H7 (cell line): ENCODE measurements around the gene DNAJC15. TPM values are rescaled to one million over a fixed set of nuclear protein-coding genes. Genes with fewer than 3 reads are reported as not detected.

ENCODE experiments used
- DNase-seq: peaks from one replicate; pipeline ENCODE4 v3.0.0; 2012
- H3K27me3 ChIP-seq: 2 replicates; pipeline ENCODE4 v1.6.0; 2011; ENCODE audit warnings: mild to moderate bottlenecking, low read length; ENCODE audit not compliant: control insufficient read depth, insufficient read depth
- H3K36me3 ChIP-seq: replicated peaks from 2 replicates; pipeline ENCODE4 v1.5.1; 2011; ENCODE audit warnings: low read length; ENCODE audit not compliant: control insufficient read depth, insufficient read depth
- H3K4me3 ChIP-seq: 2 replicates; pipeline ENCODE4 v1.5.1; 2011; ENCODE audit warnings: low read depth, mild to moderate bottlenecking, control low read depth, low read length, moderate library complexity; ENCODE audit not compliant: insufficient read depth
- total RNA-seq: library from RNA; depleted of rRNA; stranded (reverse); fragments of >200 nt; shearing (Covaris generic); gene quantifications from 2 replicates; pipeline ENCODE4 v1.2.3, GENCODE V29; 2014

The DNAJC15 gene
- total RNA-seq, 1 experiment from 2014 or later = 0.45 TPM

DNA sequence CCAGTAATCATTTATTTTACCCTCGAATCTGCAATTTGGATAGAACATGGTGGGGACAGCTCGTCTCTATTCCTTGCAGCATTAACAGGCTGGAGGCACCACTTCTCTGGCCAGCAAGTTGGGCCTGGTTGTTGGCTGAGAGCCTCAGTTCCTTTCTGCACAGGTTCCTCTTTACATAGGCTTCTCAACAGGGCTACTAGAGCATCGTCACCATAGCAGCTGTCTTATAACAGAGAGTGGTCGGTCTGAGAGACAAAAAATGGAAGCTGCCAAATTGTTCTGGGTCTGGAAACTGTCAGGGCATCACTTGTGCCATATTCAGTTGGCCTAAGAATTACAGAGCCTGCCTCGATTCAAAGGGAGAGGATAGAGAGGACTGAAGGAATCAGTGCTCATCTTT lies 86.7 kb downstream of the DNAJC15 start:
- DNase-seq = no peak
- no peaks in the 10 kb centered on the region for H3K36me3 ChIP-seq
- H3K4me3 ChIP-seq = no peak overlapping the region
- no peaks in the 10 kb centered on the region for H3K27me3 ChIP-seq

DNA sequence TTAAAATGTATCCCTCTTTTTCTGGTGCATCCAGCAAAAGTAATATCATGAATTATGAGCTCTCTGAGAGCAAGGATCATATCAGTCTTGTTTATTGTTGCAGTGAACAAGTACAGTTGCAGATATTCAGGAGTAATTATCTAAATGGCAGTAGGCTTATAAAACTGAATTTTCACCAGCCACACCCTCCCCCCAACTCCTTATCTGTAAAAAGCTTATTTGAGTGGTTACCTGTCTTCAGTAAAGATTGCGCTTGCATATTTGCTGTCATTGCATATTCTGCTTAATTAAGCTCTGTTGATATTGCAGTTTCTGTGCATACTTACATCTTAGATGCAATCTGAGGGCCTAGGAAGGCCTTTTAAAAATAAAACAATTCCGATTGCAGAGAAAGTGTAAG lies 87.3 kb downstream of the DNAJC15 start:
- no peak for DNase-seq
- no peaks in the 10 kb centered on the region for H3K27me3 ChIP-seq
- H3K36me3 ChIP-seq = no peaks in the 10 kb centered on the region
- H3K4me3 ChIP-seq = no peak overlapping the region

DNA sequence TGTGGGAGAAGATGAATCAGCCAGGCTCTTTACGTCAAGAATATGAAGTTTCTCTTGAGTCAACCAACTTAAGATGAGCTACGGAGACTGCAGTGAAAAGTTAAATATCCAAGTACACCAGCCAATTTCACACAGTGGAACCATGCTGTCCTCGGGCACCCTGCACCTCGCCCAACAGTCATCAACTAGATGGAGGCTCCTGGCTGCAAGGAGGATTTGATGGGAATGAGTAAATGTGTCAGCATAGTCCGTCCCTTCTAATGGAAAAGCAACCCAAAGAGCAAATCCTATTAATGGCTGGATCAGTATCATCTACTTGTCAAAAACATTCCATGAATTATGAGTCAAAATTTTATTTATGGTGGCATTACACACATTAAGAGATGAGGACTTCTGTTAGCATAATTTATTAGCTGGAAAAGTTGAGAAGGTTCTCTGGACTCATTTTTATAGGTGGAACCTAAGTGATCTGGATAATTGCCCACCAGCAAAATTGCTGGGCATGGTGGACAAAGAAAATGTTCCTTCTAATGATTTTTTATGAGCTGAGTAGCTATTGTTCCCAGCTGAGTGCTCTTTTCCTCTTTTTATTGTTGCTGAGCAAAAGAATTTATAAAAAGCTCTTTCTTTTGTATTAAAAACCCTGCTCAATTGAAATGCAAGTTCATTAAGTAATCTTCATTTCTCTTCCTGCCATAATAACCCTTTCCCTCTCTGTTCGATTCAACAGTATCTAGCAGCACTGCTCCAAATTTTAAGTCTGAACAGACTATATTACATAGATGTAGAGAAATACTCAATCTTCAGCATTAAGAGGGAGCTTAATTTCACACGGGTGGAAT lies 88.4 kb downstream of the DNAJC15 start:
- Histone ChIP-seq H3K36me3 (no peaks in the 10 kb centered on the region), H3K4me3 (no peak overlapping the region), H3K27me3 (no peaks in the 10 kb centered on the region)
- DNase-seq = no peak

DNA sequence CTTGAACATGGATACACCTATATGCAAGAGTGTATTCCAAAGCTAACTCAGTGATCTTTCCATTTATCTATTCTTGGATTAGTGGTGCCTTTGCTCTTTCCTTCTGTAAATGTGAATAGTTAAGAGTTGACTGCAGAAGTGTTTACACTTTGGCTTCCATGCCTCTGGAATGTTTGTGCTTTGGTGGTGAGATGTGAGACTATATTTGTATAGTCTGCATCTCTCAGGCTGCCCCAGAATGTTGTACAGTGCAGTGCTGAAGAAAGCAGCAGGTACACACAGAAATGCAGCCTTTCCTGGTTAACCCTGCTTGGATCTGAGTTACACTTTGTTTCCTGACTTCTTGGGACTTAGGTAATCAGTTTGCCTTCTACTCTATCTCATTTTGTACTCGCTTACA lies 90.2 kb downstream of the DNAJC15 start:
- no peak overlapping the region for H3K4me3 ChIP-seq
- H3K27me3 ChIP-seq = no peaks in the 10 kb centered on the region
- H3K36me3 ChIP-seq = no peaks in the 10 kb centered on the region
- no peak for DNase-seq

DNA sequence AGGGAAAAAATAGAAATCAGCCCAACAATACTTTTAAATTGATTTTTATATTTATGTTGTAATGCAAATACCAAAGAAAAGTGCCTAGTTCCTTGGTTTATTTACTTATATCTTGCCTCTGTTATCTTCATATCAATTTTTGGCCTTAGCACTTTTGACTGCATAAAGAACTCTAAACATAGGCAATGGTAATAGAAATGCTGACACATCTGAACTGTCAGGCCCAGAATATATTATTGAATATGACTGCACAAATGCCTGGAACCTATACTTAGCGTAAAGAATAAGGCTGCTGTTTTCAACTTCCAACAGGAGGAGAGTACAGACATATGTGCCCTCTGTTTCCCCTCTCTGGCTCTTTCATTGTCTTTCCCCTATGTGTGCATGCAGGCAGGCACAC lies 91.1 kb downstream of the DNAJC15 start:
- Histone ChIP-seq H3K27me3 (no peaks in the 10 kb centered on the region), H3K4me3 (no peak overlapping the region), H3K36me3 (no peaks in the 10 kb centered on the region)
- DNase-seq = no peak

DNA sequence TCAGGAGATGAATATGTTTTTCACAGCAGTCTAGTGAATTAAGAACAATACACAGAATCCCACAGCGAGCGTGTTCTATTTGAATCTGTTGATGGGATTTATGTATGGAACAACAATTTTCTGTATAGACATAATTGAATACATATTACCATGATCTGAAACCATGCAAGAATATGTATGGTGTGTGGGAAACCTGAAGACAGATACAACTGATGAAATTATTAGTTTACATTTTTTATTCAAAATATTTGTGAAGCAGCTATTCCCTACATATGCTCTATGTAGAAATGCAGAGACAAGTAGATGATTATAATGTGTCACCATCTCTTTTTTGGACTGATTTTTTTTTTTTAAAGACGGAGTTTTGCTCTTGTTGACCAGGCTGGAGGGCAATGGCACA lies 91.8 kb downstream of the DNAJC15 start:
- no peak overlapping the region for H3K4me3 ChIP-seq
- DNase-seq = no peak
- no peaks in the 10 kb centered on the region for H3K27me3 ChIP-seq
- H3K36me3 ChIP-seq = no peaks in the 10 kb centered on the region

DNA sequence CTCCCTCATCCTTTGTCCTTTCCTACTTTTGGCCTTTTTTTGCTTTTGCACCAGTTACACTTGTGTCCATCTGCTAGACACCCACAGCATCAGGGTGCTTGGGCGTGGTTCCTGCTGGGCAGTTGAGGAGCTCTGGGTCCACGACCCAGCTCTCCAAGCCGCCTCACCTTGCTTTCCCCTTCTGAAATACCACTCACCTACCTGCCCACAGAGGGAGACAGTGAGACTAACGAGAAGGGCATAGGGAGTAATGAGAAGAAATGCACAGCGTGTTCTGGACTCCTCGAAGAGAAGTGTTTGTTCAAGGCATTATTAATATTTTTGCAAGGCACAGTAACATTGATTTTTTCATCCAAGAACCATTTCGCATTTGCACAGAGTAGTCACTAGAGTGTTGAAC lies 92.9 kb downstream of the DNAJC15 start:
- H3K36me3 ChIP-seq = no peaks in the 10 kb centered on the region
- no peaks in the 10 kb centered on the region for H3K27me3 ChIP-seq
- no peak overlapping the region for H3K4me3 ChIP-seq
- peak; percentile 42 for DNase-seq

DNA sequence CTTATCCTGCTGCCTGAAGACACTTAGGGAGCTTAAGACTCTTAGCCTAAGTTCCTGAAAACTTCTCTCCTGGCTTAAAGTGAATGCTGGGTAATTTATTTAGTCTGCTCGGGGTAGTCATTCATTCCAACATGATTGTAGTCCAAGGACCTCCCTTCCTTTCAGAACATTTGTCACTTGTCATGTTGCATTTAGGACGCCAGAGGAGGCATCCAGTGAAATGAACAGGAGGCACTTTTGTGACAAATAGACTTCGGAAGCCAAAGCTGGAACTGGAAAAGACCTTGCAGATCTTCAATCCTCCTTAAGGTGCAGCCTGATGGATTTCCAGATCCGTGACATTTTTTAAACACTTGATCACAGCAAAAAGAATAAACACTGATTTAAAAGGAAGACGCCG lies 95.1 kb downstream of the DNAJC15 start:
- no peaks in the 10 kb centered on the region for H3K27me3 ChIP-seq
- no peak overlapping the region for H3K4me3 ChIP-seq
- no peaks in the 10 kb centered on the region for H3K36me3 ChIP-seq
- no peak for DNase-seq

DNA sequence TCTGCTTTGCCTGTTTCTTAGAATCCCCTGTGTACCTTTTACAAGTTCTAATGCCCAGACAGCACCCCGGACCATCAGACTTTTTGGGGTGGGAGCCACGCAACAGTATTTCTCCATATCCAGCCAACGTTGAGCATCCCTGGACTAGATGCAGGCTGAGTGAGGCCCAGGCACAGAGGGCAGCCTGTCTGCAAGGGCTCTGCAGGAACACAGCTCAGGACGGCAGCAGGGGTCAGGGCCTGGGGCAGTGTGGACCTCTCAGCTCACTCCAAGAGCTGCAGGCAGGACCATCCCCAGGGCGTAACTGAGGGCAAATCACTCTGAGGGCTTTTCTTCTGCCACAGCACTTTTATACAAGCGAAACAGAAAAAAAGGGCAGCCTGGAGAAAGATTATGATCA lies 95.8 kb downstream of the DNAJC15 start:
- Histone ChIP-seq H3K27me3 (no peaks in the 10 kb centered on the region), H3K36me3 (no peaks in the 10 kb centered on the region), H3K4me3 (no peak overlapping the region)
- no peak for DNase-seq

DNA sequence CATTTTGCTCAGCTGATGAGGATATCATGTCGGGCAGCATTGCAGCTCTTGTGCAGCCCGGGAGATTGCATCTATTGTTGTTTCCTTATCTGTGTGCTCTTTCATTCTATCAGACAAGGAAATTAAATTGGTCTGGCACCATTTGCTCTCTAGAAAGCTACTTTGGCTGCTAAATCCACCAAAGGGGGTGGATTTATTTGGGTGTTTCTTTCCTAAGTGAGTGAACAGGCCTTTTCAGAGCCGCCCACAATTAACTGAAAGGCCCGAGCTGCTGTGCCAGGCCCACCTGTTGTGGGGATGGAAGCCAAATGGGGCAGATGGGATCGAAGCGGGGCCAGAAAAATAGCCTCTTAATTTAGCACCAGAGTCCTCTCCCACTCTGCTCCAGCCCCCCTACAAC lies 99.4 kb downstream of the DNAJC15 start:
- Histone ChIP-seq H3K27me3 (no peaks in the 10 kb centered on the region), H3K36me3 (no peaks in the 10 kb centered on the region), H3K4me3 (no peak overlapping the region)
- no peak for DNase-seq

DNA sequence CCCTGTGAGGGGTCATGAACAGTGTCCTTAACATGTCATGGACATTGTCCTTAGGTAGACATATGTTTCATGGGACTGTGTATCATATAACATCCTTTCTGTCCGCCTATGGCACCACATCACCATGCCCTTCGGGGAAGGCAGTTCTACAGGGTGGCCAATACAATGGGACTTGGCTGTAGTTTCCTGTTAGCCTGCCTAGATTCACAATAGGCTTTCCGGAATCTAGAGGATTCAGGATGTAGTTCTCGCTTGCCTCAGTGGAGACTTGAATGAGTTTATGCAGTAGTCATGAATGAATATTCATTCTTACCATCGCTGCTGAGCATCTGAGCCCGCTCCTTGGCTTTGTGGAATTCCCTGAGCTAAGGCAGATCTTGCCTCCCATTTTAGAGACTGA lies 100.5 kb downstream of the DNAJC15 start:
- Histone ChIP-seq H3K36me3 (no peaks in the 10 kb centered on the region), H3K4me3 (no peak overlapping the region), H3K27me3 (no peaks in the 10 kb centered on the region)
- DNase-seq = no peak

DNA sequence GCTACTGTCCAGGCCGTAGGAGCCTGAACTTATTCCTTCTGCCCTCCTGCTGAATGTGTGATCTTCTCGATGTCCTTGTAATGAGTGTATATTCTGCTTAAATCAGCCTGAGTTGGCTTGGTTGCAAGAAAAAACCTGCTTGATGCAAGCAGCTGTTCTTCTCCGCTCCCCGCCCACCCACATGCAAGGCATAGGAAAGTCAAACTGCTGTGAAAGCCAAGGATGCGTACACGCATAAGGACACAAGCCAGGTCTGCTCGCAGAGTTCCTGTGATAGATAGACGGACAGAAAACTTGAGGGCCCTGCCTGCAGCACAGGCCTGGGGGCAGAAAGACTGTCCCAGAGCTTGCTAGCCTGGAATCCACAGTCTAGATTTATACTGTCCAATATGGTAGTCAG lies 101.1 kb downstream of the DNAJC15 start:
- no peaks in the 10 kb centered on the region for H3K27me3 ChIP-seq
- no peak for DNase-seq
- no peak overlapping the region for H3K4me3 ChIP-seq
- no peaks in the 10 kb centered on the region for H3K36me3 ChIP-seq

DNA sequence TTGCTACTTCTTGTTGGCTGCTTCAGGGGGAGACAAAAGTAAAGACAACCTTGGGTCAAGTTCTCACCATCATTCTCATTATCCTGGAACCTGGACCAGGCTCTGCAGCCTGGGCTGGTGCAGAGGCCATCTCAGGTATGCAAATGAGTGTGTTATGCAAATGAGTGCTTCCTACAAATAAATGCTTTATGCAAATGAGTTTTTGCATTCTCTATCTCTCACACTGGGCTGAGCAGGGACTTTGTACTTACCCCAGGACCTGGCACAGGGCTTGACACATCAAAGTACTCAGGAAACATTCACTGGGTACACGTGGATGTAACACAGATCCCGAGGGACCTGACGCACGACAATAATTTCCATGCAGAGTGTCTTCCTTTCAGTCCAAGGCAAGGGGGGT lies 103.0 kb downstream of the DNAJC15 start:
- DNase-seq = no peak
- H3K36me3 ChIP-seq = no peaks in the 10 kb centered on the region
- no peaks in the 10 kb centered on the region for H3K27me3 ChIP-seq
- H3K4me3 ChIP-seq = no peak overlapping the region

DNA sequence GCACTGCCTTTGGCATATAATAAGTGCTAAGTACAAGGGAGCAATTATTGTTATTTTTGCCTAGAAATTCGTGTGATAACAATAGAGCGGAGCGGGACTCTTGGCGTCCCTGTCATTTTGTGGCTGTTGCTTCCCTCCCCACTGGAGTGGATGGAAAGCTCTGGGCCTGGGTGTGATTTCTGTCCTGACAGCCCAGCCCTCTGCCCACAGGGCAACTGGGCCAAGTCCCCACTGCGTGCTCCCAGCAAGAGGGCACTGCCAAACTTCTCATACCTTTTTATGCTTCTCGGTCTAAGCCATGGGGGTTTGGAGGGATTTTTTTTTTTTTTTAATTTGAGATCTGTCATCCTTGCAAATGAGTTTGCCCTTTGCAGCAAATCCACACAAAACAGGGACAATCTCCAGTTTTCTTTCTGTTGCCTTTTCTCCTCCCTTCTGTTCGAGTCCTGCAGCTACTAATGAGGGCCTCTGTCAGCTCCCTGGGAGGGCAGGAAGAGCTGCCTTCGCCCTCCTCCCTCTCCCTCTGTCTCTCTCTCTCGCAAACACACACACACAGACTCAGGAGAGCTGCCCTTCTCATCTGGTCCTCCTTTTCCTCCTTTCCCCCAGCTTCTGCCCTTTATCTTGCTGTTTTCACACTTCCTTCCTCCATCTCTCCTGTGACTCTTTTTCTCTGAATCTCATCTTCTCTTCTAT lies 103.9 kb downstream of the DNAJC15 start:
- H3K36me3 ChIP-seq = no peaks in the 10 kb centered on the region
- no peaks in the 10 kb centered on the region for H3K27me3 ChIP-seq
- no peak for DNase-seq
- no peak overlapping the region for H3K4me3 ChIP-seq

DNA sequence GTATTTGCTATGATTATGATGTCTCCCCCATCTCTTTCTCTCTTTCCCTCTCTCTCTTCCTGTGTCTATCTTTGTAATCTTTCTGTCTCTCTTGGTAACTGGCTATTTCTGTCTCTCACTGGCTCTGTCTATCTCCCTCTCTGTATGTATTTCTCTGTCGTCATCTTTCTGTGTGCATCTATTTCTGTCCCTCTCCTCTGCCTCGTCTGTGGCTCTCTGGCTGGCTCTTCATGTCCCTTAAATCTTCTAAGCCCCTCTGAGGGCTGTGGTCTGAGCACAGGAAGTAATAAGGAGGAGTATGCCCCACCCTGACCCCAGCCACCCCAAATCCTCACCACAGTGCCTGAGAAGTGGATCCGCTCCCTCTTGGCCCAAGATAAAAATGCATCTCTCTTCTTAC lies 104.4 kb downstream of the DNAJC15 start:
- H3K27me3 ChIP-seq = no peaks in the 10 kb centered on the region
- H3K36me3 ChIP-seq = no peaks in the 10 kb centered on the region
- no peak overlapping the region for H3K4me3 ChIP-seq
- no peak for DNase-seq
